Stimulated activated CD8-positive, alpha-beta memory T cell treated with anti-CD3 and anti-CD28 coated beads, Interleukin-12 subunit alpha, Interleukin-12 subunit beta, amount 100 ng/mL, for 4 hours (primary cell): ENCODE results near the gene SLC9A6.

Experiments used
- DNase-seq: peaks from one replicate; pipeline ENCODE4 v3.0.0-alpha.2; 2020; ENCODE audit warnings: low read depth

Gene SLC9A6

DNA sequence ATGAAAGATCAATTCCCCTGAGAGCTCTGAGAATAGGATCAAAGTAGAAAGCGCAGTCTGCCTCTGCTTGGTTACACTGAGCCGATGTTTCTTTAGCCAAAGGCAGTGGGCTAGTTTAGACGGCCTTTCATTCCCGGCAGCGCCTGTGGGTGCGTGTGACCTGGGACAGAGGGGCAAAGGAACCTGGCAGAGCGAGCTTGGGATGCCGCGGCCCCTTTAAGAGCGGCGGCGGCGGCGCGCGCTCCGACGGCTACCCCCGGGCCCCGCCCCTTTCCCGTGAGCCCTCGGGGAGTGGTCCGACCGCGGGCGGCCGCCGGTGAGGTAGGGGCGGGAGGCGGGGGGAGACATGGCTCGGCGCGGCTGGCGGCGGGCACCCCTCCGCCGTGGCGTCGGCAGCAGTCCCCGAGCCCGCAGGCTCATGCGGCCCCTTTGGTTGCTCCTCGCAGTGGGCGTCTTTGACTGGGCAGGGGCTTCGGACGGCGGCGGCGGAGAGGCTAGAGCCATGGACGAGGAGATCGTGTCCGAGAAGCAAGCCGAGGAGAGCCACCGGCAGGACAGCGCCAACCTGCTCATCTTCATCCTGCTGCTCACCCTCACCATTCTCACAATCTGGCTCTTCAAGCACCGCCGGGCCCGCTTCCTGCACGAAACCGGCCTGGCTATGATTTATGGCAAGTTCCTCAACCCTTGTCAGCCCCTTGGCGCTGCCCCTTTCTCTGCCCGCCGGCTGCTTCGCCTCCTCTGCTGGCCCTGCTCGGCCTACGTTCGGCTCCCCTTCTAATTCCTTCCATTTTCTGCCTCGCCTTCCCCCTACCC is at the start of gene SLC9A6:
Gene SLC9A6, plus strand, starts transcription at position 279 of the 816 bp plus-strand sequence. Its CDS starts 224 bp downstream, at position 503.
- DNase-seq: peak; percentile 48

DNA sequence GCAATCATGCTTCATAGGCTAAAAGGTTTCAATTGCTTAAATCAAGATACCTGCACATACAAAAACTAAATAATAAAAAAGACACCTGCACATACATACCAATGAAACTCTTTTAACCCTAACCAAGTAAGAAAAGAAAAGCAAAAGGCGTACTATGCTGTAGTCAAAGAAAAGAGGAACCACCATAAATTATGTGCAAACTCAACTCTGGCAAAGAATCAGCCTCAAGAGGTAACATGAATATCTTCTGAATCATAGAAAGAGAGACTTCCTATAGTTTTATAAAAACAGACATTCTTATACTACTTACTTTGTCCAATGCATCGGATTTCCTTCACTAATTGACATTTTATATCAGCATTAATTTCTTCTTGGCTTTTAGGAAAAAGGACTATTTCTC is 40.7 kb upstream of the SLC9A6 start:
- DNase-seq: no peak

DNA sequence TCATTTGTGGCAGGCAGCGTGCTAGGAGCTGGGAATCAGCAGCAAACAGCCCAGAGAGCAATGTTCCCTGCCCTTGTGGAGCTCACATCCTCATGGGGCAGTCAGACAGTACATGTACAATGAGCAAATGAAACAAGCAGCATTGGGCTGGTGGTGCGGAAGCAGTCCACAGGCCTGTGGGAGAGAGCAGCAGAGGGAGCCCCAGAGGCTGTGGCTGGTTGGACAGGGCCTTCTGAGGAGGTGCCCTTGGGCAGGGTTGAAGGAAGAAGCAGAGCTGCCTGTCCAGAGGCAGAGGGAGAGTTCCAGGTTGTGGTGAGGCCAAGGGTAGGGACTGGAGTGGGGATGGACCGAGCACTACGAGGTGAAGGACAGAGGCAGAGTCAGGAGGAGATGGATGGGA is 33.9 kb upstream of the SLC9A6 start:
- no peak for DNase-seq

DNA sequence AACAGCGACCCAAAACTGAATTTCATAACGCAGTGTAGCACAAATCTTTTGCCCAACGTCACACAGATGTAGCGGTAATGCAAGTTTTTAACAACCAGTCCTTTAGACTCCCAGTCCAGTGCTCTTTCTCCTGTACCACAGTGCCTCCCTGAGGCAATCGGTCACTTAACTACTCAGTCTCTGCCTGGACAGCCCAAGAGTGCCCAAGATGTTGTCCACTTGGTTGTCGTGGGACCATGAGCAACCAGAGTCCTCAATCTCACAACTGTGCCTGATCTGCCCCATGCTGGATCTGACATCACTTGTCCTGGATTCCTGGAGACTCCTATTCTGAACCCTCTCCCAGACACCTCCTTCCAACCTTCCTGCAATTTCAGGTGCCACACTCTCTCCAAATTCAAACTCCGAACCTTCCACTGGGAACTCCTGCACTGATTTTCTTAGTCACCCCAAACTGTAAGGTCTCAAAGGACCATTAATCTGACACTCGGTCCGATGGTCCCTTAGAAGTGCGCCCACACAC is 12.1 kb upstream of the SLC9A6 start:
- no peak for DNase-seq

DNA sequence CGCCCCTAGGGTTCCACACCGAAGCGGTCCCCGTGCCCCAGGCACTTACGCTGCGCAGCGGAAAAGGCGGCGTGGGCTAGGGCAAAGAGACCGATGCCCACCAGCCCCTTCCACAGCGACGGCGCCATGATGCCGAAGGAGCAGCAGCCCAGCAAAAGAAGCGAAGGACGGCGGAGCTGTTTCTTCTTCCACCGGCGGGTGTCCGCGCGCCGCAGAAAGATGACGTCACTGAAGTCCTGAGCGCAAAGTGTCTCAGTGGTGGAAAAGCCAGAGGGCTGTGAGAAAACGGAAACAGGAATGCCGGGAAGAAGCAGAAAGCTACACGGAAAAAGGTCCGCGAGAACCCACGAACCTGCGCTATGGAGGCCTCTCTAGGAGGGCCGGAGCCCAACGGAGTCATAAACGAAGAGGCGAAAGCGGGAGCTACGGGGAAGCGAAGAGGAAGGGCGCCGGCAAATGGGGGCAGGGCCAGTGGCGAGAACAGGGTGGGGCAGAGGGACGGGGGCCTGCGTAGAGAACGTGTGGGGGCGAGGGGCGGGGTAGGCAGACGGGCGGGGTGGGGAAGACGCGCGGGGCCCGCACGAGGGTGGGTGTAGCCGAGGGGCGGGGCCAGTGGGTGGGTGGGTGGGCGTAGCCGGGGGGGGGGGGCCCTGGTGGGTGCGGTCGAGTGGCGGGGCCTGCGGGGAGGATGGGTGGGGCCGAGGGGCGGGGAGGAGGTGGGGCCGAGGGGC is 11.5 kb upstream of the SLC9A6 start, which contains the start of gene MMGT1:
Gene MMGT1, minus strand, starts transcription at position 441 of the 731 bp plus-strand sequence. Its CDS starts 313 bp downstream, at position 128.
- peak; percentile 60 for DNase-seq

DNA sequence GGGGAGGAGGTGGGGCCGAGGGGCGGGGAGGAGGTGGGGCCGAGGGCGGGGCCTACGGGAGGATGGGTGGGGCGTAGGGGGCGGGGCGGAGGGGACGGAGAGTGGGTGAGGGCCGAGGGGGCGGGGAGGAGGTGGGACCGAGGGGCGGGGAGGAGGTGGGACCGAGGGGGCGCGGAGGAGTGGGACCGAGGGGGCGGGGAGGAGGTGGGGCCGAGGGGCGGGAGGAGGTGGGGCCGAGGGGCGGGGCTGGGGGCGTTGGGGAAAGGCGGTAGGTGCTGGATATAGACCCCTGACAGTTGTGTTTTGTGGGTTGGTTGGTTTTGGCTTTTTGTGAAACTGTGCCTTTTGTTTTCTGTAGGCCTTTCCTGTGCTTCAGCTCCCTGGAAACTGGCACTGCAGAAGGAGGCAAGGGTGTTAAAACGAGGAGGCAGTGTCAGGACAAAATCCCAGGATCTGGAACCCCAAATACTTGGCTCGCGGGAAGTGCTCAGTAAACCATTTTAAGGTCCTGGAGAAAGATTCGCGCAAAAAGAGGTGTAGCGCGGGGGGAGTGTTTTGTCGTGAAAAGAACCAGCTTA is 10.9 kb upstream of the SLC9A6 start:
- DNase-seq: peak; percentile 51

DNA sequence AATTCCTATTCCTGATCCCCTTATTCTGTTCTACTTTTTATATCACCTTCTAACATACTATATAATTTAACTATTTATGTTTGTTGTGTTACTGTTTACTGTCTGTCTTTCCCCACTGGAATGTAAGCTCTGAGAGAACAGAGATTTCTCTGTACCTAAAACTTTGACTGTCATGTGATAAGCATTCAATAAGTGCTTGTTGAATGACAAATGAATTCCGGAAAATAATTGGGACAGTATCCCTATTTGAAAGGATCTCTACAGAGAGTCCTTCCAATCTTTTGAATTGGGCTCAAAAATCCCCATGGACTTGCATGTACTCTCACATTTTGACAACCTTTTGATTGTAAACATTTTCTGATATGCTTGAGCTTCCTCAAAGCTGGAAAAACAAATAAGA is 9.8 kb upstream of the SLC9A6 start:
- DNase-seq: no peak

DNA sequence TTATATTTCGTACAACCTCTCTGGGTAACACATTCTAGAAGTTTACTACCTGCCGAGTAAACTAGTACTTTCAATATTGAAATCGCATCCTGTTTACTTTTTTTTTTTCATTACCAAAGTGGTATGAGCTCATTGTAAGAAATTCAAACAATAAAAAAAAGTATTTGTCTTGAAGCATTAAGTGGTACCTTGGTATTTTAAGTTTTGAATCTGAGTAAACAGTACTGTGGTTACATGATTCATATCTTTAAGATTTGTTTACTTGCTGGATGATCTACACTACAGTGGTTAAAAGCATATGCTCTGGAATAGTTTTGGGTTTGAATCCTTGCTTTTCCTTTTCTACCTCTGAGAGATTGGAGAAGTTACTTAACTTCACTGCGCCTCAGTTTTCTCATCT is 7.6 kb upstream of the SLC9A6 start:
- no peak for DNase-seq

DNA sequence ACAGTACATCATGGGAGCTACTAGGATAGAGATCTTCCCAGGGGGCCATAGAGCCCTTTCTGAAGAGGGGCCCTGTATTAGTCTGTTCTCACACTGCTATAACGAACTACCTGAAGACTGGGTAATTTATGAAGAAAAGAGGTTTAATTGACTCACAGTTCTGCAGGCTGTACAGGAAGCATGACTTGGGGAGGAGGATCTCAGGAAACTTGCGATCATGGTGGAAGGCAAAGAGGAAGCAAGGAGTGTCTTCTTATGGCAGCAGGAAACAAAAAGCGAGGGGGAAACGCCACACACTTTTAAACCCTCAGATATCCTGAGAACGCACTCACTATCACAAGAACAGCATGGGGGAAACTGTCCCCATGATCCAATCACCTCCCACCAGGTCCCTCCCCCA is 4.2 kb upstream of the SLC9A6 start:
- DNase-seq: no peak

DNA sequence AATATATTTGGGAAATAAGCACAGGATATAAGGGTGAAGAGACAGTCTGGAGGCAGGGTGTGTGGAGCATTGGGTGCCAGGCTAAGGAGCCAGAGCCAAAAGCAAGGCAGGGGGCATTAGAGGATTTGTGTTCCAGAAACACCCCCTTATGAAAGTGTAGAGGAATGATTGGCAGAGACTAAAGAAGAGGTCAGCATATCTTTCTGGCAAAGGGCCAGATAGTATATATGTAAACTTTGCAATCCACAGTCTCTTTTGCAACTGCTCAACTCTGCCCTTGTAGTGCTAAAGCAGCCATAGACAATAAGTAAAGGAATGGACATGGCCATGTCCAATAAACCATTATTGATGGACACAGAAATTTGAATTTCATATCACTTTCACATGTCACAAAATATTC is 3.6 kb upstream of the SLC9A6 start:
- no peak for DNase-seq

DNA sequence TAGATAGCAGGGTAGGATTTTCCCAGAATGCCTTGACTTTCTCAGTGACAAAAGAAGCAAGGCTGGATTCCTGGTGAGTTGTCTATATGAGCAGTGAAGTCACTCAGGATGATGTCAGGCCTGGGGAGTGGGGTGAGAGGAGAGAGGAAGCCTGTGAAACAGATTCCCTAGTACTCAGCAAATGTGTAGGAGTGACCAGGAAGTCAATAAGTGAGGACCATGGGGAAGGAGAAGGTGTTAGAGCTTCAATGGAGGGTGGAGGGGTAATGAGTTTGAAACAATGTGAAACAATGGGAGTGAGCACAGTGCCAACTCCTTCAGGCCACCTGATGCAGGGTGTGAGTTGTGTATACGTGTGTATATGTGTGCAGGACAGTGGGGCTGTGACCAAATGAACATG is 2.4 kb upstream of the SLC9A6 start:
- no peak for DNase-seq

DNA sequence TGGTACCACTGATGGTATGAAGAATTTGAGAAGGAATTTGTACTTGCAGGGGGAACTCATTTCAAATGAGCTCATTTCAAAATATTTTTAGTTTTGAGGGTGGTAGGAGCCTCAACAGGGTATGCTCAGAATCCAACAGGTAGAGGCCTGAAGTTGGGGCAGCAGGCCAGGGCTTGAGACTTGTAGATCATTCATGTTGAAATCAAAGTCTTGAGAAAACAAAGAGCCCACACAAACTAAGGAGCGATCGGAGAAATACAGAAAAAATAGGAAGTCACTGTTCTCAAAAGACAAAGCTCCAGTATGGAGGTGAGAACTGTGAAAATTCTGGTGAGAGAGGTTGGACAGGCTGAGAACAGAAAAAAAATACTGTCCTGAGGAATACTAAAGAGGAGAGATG is 979 bp upstream of the SLC9A6 start:
- DNase-seq: no peak

DNA sequence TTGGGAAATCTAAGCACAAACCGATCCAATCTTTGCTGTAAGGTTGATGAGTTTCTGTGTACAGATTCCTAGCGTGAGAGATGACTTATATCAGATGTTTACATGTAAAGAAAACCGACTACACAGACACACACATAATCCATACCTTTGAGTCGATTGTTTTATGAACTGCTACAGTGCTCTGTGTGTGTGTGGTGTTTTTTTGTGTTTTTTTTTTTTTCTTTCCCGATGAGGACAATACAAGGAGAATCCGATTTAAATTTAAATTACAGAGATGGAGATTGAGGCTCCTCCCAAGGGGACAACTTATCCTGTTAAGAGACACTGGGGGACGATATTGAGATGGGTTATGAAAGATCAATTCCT is 461 bp upstream of the SLC9A6 start:
- DNase-seq: no peak

DNA sequence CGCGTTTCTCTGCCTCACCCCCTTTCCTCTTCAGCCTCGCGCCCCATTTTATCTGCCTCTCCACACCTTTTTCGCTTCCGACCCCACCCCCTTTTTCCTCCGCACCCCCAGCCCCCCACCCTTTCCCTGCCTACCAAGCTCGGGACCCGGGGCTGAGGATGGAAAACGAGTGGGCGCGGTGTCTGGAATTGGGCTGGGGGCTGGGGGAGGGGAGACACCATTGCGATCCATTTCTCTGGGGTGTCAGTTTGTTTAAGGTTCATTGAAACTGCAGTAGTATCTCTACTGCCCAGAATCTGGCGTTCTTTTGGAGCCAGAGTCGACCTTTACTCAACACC is 707 bp downstream of the SLC9A6 start:
- DNase-seq: no peak

DNA sequence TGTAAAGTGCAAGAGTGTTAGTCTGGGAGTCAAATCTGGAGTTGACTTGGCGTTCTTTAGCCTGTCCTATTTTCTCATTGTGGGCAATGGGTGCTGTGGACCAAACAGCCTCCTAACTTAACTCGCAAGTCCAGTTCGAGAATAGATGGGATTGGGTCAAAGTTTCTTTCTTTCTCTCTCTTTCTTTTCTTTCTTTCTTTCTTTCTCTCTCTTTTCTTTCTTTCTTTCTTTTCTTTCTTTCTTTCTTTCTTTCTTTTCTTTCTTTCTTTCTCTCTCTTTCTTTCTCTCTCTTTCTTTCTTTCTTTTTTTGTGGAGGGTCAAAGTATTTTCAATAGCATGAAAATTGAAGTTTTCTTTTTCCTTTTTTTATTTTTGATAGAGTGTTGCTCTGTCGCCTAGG is 3.0 kb downstream of the SLC9A6 start:
- DNase-seq: no peak

DNA sequence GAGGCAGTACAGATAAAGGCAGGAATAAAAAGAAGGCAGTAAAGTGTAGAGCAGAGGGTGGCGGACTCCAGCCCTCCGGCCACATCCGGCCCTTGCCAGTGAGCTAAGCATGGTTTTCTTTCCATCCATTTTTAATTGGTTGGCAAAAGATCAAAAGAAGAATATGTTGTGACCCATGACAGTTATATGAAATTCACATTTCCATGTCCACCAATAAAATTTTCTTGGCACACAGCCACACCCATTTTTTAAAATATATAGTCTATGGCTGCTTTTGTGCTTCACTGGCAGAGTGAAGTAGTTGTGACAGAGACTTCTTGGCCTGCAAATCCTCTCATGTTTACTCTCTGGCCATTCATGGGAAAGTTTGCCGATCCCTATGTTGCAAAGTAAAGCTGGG is 29.8 kb downstream of the SLC9A6 start:
- DNase-seq: no peak

DNA sequence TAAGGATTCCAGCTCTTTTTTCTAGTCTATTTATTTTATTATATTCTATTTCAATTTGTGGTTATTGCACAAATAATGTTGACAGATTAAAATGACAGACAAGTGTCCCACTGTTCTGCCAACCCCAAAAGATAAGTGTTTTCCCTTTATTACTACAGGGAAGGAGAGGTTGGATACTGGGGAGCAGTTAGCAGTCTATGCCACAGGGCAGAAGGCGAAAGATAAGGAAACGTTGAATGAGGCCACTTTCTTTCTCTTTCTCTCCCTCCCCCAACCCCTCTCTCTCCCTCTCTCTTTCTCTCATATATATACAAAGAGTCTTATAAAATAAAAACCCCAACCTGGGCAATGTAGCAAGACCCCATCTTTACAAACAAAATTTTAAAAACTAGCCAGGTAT is 31.6 kb downstream of the SLC9A6 start:
- DNase-seq: no peak

DNA sequence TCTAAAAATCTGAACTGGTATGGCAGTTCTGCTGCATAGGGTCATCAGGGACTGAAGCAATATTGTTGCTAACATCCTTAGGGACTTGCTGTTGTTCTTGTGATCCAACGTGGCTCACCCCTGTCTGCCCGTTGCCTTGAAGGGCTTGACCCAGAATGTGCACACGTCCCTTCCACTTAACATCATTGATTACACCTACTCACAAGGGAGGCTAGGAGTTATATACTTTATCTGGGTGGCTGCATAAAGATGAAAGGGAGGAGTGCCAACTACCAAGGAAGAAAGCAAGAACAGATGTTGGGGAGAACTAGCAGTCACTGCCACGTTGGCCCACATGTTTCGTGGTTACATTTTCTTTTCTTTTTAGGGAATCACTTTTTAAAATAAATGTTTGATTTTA is 34.0 kb downstream of the SLC9A6 start:
- no peak for DNase-seq

DNA sequence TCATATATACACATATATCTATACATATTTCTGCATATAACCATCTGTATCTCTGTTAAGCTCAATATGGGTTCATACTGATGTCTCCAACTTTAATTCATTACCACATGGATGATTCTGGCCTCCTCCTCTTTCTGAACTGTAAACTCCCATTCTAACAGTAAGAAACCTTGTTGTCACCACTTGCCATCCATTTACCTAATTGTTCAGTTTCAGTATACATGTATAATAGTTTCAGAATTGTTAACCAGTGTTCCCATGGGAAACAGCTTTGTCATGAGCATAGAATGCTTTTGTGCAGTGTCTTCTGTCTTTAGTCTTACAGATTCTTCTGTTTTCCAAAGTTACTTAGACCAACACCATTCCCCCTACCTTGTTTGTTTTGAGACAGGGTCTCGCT is 35.9 kb downstream of the SLC9A6 start:
- DNase-seq: no peak

DNA sequence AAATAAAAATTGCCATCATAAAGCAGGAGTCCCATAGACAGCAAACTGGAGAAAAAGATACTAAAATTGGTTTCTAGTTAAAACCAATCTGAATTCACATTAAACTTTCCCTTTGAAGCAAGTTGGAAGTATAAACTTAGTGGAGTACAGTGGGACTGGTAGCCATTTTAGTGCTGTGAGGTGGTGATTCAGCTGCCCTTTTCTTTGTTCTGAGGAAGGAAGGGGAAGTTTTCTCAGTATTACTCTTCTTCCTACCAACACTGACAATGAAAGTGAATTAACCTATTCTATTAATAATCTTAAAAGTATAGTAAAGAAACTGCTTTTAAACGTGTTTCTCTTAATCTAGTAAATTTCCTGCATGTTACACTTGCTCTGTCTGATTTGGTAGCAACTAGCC is 36.7 kb downstream of the SLC9A6 start:
- no peak for DNase-seq

DNA sequence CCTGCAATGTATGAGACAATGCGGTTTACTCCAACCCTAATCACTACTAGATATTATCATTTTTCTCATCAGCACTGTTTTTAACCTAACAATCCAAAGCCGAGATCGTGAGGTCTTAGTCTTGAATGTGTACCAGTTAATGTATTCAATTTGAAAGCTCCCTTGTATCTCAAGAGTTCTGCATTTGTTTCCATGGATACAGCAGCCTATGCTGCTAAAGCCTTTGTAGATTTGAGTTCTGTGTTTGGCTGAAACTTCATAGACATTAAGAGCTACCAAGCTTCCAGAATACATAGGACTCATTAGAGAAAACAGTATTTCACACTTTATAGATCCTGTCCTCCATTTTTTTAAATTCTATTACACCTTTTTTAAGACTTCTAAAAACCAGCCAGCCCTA is 39.9 kb downstream of the SLC9A6 start:
- no peak for DNase-seq

DNA sequence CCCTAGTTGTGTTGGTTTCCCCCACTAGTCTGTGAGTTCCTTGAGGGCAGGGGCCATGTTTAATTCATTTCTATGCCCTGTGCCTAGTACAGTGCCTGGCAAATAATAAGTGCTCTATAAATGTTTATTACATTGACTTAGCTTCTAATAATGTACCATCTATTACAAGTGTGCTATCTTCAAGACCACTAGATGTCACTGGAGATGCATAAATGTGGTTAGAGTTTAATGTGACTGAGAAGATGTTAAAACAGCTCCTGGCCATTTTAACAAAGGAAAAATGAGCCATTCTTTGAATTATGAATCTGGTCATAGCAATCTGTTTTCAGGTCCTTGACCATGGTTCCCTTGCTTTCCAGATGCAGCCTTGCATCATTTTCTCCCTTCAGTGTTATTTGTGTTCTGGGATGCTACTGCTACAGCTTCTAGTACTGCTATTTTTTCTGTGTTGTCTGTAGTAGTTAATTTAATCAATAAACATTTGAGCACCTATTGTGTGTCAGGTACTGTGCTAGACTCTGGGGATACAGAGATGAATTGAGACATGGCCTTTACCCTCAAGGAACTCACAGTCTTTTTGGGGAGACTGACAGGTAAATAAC is 43.2 kb downstream of the SLC9A6 start:
- no peak for DNase-seq

DNA sequence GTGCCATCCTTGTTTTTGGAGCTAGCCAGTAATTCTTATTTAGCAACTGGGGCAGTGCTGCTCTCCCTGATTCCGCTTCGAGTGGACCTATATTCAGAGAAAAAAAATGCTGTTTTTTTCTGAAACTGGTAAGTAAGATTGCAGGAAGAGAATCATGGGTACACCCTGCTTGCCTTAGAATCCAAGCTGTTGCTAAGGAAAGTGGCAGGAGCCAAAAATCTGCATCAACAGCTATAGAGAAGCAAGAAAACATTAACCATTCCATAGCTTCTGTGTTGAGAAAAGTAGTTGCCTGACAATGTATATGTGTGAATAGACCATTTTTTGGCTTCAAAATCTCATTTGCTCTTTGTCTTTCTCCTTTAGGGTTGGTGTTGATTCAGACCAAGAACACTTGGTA is 44.5 kb downstream of the SLC9A6 start:
- DNase-seq: no peak
